Mucosa of descending colon (tissue), 3 donors: ENCODE measurements around the gene ZNF609. TPM values are rescaled to one million over a fixed set of nuclear protein-coding genes. Genes with fewer than 3 reads are reported as not detected.

ENCODE experiments used
- ATAC-seq: fragments of 200-7000 bp; cut with Tn5 transposase; one replicate; pipeline ENCODE4 v1.9.1; 2020; ENCODE audit warnings: mild to moderate bottlenecking, moderate library complexity
- DNase-seq, 3 donors: peaks; one replicate each; pipeline ENCODE4 v3.0.0-alpha.2; 2020
- H3K36me3 ChIP-seq: fragments of 200-600 bp; one replicate; pipeline ENCODE4 v1.8.0; 2021; ENCODE audit warnings: low read depth, mild to moderate bottlenecking
- H3K4me1 ChIP-seq: fragments of 200-600 bp; one replicate; pipeline ENCODE4 v1.8.0; 2021; ENCODE audit warnings: low read depth, mild to moderate bottlenecking
- H3K4me3 ChIP-seq: fragments of 200-600 bp; one replicate; pipeline ENCODE4 v1.8.0; 2021; ENCODE audit warnings: mild to moderate bottlenecking
- H3K9me3 ChIP-seq: fragments of 200-600 bp; one replicate; pipeline ENCODE4 v1.8.0; 2021; ENCODE audit warnings: mild to moderate bottlenecking
- CTCF ChIP-seq: fragments of 200-600 bp; IDR thresholded peaks from one replicate; pipeline ENCODE4 v1.8.0; 2022; ENCODE audit warnings: antibody characterized with exemption, mild to moderate bottlenecking
- intact Hi-C, 2 donors: fragments of 100-400 bp; cut with DNase I in 1 of 2; cut with micrococcal nuclease in 1 of 2; formaldehyde crosslinking; loops; one replicate each; pipeline versions ENCODE4 v1.11.0 to v1.11.1; 2022; cut with DNase I, micrococcal nuclease
- total RNA-seq, 3 donors: library from RNA; stranded (reverse); fragmentation: NEBNext Ultra II Directional in 2 of 3; extraction: Animal tissue kit (Norgen Biotek cat#: 25700) in 2 of 3; gene quantifications; one replicate each; pipeline versions ENCODE4 v1.2.1 to v1.2.4, GENCODE V29; 2021 to 2023
- donor health status: DM: no; HTN: no; CAD: no; lungs with moderate emphysema.
- donor health status: DM: no; HTN: no; CAD: no.
- donor health status: DM: no; HTN: yes; CAD: no.

Gene ZNF609
- total RNA-seq, 3 donors from 2014 or later = 25.4 to 49.2 (median 29.5) TPM

- ATAC-seq = no peak
- no peak overlapping the region for H3K4me3 ChIP-seq
- intact Hi-C loops = no loop called here
- DNase-seq = no peak
- H3K36me3 ChIP-seq = no peaks in the 10 kb centered on the region
- no peak for TF ChIP-seq CTCF
- no peaks in the 10 kb centered on the region for H3K9me3 ChIP-seq
- H3K4me1 ChIP-seq = peaks cover 11% of the 10 kb centered on the region
Measured at GRCh38 chr15:64525828-64526530, 65.6 kb downstream of the ZNF609 start.

GRCh38 chr15:64527263-64527984 lies 67.0 kb downstream of the ZNF609 start:
- Histone ChIP-seq H3K4me3 (no peak overlapping the region), H3K36me3 (no peaks in the 10 kb centered on the region), H3K4me1 (no peaks in the 10 kb centered on the region), H3K9me3 (no peaks in the 10 kb centered on the region)
- ATAC-seq (no peak), DNase-seq (no peak)
- intact Hi-C loops = no loop called here
- no peak for TF ChIP-seq CTCF

GRCh38 chr15:64528871-64529270 lies 68.5 kb downstream of the ZNF609 start:
- Histone ChIP-seq H3K9me3 (no peaks in the 10 kb centered on the region), H3K4me3 (no peak overlapping the region), H3K4me1 (peaks cover 4% of the 10 kb centered on the region), H3K36me3 (no peaks in the 10 kb centered on the region)
- no peak for DNase-seq
- ATAC-seq = no peak
- no peak for TF ChIP-seq CTCF
- intact Hi-C loops = no loop called here

GRCh38 chr15:64530472-64530871 lies 70.1 kb downstream of the ZNF609 start:
- intact Hi-C loops = no loop called here
- H3K36me3 ChIP-seq = no peaks in the 10 kb centered on the region
- H3K9me3 ChIP-seq = no peaks in the 10 kb centered on the region
- DNase-seq = no peak
- no peak for TF ChIP-seq CTCF
- H3K4me3 ChIP-seq = no peak overlapping the region
- peaks cover 4% of the 10 kb centered on the region for H3K4me1 ChIP-seq
- no peak for ATAC-seq

GRCh38 chr15:64530918-64531317 lies 70.5 kb downstream of the ZNF609 start:
- Histone ChIP-seq H3K4me1 (peaks cover 8% of the 10 kb centered on the region), H3K36me3 (no peaks in the 10 kb centered on the region), H3K4me3 (no peak overlapping the region), H3K9me3 (no peaks in the 10 kb centered on the region)
- TF ChIP-seq CTCF = no peak
- intact Hi-C loops = no loop called here
- no peak for ATAC-seq
- DNase-seq = no peak
